ENCODE data around the gene FOXRED2.

FOXRED2 gene

DNA sequence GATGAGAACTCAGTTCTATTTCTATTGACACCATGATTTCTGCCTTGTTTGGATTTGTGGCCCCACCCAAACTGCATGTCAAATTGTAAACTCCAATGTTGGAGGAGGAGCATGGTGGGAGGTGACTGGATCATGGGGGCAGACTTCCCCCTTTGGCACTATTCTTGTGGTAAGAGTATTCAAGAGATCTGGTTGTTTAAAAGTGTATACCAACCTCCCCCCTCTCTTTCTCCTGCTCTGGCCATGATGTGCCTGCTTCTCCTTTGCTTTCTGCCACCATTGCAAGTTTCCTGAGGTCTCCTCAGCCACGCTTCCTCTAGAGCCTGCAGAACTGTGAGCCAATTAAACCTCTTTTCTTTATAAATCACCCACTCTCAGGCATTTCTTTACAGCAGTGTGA, 7.9 kb upstream of the FOXRED2 start:
- DNase-seq, result no peak

DNA sequence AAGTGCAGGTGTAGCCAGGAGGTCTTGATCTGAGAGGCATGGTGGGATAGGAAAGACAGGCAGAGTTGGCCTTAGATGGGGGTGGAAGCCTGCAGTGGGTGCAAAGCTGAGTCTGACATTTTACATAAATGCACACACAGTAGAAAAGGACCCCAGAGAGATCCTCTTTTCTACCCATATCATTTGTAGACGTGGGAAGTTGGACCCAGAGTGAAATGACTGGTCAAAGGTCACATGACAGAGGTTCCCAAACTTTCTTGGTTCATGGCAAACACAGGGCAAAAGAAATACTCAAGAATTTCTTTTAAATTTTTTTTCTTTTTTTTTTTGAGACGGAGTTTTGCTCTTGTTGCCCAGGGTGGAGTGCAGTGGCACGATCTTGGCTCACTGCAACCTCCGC, 6.2 kb upstream of the FOXRED2 start:
- no peak for DNase-seq

DNA sequence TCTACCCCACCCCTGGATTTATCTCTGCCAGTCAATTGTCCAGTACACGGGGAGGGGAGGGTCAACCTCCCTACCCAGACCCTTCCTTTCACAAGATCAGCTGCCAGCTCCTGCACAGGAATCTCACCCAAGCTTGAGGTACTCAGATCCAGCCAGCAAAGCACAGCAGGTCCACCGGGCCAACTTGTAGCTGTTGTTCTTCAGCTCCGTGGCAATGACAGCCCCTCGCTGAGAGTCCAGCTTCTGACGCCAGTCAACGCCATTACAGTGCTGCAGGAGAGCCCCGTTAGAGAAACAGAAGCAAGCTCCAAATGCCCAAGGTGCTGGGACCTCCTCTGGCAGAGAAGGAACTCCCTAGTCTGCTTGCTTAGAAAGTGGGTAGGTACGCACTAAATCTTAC, 5.5 kb upstream of the FOXRED2 start:
- DNase-seq, result no peak

DNA sequence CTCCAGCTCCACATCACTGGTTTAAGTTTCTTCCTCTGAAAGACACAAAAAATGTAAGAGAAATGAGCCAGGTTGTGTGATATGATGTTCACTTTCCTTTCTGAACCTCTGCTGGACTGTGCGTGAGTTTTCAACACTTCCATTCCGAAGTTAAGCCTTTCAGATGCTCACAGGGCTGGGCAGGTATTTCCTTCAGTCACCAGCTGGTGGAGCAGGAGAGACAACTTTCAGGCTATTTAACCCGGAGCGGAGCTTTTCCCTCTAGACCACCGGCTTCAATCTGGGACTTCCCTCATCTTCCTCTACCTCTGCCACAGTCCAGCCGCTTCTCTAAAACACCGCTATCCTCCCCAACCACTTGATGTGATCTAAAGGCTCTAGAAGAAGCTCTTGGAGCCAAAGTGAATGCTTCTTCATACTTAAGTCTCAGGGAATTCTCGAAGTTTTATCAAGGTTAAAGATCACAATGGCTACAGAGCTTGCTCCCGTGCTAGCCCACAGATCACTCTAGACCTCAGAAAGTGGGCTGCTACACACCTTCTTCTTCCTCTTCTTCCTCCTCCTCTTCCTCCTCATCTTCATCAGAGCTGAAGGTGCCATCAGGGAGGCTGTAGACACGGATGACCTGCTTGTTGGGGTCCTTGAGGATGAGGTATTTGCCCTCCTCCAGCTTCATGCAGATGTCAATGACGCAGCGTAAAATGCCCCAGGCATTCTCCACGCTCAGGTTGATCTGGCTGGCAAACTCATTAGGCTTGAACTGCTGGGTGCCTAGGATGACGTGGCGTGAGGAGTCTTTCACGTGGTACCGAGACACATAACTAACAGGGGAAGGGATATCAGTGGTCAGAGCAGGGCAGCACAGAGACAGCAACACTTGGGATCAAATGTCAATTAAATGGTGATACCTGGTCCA, 4.4 kb upstream of the FOXRED2 start:
- peak in 1 of 2 donors; percentile 29 for DNase-seq

DNA sequence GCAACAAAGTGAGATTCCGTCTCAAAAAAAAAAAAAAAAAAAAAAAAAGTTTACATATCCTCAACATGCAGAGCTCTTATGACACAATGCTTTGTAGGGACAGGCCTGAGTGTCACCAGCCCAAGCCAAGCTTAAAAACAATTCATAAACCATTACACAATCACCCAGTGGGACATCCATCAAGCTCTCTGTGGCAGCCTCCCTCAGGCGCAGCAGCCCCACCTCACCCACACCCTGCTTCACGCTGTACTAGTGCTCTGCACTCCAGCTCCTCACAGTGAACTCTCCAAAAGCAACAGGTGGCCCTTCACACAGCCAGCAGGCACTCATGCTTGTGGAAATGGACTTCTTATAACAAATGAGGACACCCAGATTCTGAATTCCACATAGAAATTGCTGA, 3.5 kb upstream of the FOXRED2 start:
- no peak for DNase-seq

DNA sequence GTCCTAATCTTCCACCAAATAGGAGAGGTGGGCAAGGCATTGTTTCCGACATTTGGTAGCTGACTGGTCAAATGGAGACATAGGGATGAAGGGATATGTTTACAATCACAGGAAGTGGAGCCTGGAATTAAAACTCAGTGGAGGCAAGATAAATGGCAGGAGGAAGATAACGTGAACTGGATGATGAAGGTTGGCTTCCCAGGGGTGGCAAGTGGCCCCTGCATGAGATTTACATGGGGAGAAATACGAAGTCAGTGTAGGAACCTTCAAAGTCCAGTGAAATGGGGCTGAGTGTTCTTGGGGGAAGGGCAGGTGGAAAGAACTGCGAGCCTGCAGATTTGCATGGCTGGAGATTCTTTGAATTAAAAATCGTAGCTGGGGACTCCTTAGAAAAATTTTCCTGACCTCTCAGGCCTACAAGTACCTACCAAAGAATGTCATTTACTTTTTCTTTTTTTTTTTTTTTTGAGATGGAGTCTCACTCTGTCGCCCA, 724 bp upstream of the FOXRED2 start:
- DNase-seq, result no peak

DNA sequence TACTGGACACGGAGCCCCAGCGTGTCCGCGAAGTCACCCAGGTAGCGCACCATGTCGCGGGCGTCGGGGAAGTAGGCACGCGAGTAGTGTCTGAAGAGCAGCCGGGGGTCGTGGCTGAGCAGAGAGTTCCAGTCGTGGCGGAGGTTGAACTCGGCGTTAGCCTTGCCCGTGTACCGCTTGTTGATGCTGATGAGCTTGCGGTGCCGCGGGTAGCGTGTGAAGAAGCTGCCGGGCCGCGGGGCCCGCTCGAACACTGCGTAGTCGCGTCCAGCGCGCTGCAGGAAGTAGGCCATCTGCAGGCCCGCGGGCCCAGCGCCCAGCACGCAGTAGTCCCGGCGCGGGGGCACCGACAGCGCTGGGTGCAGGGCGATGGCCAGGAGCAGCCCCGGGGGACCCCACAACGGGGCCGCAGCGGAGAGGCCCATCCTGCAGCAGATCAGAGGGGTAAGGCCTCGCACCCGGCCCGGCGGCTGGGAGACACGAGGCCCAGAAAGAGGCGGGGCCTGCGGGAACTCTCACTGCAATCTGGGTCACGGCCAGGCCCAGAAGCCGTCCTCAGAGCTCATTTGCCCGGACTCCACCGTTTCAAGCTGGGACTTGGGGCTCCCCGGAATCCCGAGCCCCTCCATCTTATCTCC, 723 bp downstream of the FOXRED2 start:
- no peak for DNase-seq

DNA sequence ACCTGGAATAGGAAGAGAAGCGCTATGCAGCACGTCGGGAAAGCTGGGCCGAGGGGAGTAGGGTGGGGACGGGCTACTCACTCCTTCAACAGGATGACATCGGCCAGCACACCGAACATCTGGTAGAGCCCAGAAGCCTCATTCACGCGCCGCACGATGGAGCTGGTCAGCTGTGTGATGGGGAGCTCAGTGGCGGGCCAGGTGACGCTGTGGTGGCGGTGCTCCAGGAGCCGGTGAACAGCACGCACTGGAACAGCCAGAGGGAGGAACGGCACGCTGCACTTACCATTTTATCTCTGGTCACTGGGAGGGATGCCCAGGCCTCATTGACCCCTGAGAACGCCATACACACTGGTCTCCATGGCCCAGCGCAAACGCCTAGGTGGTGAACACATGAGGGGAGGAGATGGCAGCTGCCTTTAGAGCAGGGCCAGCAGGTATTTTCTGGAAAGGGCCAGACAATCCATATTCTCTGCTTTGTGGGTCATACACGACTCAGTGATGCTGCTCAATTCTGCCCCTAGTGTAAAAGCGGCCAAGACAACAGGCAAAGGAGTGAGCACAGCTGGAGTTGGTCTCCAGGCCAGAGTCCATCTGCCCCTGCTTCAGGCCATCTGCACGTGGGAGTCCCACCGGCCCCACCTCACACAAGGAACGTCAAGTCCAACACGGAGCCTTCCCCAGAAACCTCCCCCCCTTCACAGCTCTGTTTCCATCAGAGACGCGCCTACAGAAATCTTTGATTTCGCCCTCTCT, 8.8 kb downstream of the FOXRED2 start:
- no peak for DNase-seq

DNA sequence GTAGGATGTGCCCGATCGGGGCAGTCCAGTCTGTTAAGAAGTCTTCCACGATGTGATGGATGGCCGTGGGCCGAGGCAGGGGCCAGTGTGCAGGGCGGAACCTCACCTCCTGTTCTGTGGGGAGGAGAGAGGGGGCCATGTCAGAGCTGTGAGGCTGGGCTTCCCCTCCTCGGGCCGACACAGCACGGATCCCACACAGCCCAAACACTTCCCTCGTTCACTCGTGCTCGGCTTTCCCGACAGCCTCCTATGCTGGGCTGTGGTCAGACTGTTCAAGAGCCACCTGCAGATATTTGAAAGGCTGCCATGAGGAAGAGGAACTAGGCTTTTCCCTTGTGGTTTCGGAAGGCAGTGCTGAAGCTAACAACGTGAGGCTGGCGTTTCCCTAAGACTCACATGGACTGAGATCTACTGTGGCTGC, 13.1 kb downstream of the FOXRED2 start:
- no peak for DNase-seq

DNA sequence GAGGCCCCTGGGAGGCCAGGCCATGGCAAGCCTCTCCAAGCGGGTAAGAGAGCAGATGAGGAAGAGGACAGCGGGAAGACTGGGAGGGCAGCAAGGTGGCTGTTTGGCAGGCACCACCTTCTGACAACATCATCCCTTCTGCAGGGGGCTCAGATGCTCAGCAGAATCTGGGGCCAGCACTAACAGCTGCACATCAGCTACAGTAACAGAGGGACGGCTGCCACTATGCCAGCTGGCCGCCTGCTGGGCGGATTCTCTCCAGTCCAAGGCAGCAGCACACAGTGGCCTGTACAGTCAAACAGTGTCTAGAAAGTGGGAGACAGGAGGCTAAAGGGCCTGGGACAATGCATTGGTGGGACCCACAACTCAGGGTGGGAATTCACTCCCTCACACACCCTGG, 14.7 kb downstream of the FOXRED2 start:
- no peak for DNase-seq

DNA sequence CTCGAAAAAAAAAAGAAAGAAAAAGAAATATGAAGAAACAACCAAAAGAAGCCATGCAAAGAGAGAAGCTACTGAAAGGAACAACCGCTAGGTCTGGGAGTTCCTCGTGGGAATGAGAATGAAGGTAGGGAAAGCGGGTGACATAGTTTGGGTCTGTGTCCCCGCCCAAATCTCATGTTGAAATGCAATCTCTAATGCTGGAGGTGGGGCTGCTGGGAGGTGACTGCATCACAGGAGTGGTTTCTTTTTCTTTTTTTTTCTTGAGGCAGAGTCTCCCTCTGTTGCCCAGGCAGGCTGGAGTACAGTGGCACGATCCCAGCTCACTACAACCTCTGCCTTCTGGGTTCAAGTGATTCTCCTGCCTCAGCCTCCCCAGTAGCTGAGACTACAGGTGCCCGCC, 15.7 kb downstream of the FOXRED2 start:
- DNase-seq, result no peak

DNA sequence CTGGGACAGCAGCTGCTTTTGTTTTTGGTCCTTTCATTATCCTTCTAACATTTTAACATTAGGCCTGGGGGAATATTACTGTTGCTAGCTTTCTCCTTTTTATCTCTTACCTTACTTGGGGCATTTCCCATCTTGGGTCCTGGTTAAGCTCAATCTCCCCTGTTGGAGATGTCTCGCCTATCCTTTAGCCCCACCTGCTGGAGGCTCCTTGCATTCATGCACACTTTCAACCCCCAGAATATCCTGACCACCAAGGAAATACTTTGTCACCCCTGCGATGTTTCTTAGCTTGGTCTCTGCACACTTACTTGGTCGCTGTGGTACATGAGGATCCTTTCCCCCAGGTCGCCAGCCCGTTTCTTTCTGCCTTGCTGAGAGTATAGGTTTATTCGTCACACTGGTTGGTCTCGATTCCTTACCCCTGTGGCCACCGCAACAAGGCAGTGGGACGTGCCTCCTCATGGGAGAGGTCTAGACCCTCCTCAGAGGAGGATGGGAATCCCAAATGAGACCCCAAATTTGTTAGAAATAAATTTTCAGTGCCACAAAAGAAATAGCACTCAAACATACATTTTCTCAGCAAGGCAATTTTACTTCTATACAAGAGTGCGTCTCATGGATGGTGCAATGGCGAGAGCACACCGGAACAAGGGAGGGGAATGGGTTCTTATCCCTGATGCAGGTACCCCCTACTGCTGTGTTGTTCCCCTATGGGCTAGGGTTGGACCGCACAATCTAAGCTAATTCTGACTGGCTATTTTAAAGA, 20.0 kb downstream of the FOXRED2 start:
- peak; percentile 49 to 55 for DNase-seq

DNA sequence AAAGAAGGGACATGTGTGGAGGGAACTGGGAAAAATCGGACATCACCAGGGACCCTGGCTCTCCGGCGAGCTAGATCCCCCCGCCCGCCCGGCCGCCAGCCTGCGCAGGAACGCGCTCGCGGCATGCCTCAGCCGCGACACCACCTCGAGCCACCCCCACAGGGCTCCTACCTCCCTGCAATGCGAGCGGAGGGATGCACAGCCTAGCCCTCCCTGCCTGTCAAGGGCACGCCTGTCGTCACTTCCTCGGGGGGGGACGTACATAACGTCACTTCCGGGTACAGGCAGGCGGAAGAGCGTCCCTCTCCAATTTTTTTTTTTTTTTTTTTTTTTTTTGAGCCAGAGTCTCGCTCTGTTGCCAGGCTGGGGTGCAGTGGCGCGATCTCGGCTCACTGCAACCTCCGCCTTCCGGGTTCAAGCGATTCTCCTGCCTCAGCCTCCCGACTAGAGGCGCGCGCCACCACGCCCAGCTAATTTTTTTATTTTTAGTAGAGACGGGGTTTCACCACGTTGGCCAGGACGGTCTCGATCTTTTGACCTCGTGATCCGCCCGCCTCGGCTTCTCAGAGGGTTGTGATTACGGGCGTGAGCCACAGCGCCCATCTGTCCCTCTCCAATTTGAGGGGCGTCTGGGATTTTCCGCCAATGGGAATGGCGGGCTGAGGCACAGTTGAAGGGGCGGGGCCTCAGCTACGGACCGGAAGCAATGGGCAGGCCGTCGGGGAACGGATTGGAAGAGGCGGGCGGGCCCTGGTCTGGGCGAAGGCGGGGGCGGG, 25.3 kb downstream of the FOXRED2 start, which contains the start of gene TXN2:
Gene TXN2, minus strand, starts transcription at position 248 of the 776 bp plus-strand sequence. CDS start 803 bp downstream, outside the sequence.
- DNase-seq, result peak; percentile 90 to 94

DNA sequence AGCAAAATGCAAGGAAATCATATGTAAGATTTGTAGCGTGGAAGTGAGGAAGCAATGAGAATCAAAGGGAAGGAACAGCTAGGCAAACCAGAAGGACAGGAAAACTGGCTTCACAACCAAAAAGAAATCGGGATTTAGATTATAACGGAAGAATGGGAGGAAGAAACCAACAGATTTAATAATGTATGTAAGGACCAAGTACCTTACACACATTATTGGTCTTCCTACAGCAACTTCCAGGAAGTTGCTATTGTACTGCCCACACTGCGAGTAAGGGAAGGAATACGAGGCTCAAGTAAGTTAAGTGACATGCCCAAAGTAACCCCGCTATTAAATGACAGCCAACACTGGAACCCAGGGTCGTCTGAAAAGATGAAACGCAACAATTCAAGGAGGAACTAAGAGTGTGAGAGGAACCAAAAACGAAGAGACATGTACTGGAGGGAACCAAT, 25.9 kb downstream of the FOXRED2 start:
- no peak for DNase-seq

DNA sequence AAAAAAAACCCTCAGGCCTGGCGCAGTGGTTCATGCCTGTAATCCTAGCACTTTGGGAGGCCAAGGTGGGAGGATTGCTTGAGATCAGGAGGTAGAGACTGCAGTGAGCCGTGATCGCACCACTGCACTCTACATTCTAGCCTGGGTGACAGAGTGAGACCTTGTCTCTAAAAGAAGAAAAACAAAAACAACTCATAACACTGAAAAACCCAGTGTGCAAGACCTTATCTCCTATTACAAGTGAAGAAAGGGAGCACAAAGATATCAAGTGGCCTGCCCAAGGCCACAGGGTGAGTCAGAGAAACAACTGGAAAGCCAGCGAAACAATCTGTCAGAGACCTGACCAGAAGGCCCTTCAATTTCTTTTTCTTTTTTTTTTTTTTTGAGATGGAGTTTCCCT, 27.9 kb downstream of the FOXRED2 start:
- no peak for DNase-seq

DNA sequence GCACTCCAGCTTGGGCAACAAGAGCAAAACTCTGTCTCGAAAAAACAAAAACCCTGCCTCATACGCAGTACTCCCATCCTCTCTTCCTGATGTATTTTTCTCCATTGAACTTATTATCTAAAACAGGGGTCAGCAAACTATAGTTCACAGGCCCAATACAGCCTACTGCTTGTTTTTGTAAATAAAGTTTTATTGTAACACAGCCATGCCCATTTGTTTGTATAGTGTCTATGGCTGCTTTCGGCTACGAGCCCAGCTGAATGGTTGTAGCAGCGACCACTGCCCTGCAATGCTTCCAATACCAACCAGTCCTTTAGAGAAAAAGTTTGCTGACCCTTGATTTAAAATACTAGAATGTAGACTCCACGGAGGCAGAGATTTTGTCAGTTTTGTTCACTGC, 31.5 kb downstream of the FOXRED2 start:
- DNase-seq, result no peak

DNA sequence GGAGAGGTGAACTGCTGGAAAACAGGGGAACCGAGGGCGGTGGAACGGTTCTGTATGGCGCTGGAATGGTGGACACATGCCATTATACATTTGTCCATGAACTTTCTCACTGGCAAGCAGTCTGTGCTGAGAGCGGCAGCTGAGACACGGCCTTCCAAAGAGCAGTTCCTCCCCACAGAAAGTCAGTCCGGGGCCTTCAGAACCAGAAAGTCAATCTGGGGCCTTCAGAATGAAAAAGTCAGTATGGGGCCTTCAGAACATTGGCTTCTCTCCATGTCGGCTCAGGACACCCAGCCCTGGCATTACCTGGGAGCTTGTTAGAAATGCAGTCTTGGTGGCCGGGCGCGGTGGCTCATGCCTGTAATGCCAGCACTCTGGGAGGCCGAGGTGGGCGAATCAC, 34.2 kb downstream of the FOXRED2 start:
- DNase-seq, result no peak

DNA sequence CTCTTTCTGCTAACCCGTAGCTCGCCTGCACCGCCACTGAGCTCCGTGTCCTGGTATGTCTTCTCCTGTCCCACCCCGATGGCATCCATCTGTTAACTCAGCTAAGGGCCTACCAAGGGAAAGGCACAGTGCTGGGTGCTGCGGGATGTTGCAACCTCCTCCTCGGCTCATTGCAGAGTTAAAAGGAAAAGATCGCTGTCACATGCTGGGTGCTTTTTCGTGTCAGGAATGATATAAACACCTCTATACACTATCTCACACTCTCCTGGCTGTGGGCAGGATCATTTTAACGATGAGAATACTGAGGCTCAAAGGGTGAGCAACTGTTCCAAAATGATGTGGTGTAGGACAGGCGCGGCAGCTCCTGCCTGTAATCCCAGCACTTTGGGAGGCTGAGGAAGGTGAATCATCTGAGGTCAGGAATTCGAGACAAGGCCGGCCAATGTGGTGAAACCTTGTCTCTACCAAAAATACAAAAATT, 35.5 kb downstream of the FOXRED2 start:
- no peak for DNase-seq

DNA sequence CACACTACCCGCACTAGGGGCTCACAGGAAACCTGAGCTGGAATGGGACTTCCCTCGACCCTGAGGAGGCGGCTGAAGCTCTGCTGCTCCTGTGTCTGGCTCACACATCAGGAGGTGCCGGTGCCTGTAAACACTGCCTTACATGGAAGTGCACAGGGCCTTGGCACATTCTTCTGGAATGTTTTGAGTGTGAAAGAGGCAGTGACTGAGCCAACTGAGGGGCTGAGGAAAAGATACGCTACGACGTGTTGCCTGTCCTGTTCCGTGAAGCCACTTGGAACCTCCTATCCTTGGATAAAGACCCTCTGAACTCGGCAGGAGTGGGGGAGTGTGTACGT, 35.9 kb downstream of the FOXRED2 start:
- DNase-seq, result no peak

DNA sequence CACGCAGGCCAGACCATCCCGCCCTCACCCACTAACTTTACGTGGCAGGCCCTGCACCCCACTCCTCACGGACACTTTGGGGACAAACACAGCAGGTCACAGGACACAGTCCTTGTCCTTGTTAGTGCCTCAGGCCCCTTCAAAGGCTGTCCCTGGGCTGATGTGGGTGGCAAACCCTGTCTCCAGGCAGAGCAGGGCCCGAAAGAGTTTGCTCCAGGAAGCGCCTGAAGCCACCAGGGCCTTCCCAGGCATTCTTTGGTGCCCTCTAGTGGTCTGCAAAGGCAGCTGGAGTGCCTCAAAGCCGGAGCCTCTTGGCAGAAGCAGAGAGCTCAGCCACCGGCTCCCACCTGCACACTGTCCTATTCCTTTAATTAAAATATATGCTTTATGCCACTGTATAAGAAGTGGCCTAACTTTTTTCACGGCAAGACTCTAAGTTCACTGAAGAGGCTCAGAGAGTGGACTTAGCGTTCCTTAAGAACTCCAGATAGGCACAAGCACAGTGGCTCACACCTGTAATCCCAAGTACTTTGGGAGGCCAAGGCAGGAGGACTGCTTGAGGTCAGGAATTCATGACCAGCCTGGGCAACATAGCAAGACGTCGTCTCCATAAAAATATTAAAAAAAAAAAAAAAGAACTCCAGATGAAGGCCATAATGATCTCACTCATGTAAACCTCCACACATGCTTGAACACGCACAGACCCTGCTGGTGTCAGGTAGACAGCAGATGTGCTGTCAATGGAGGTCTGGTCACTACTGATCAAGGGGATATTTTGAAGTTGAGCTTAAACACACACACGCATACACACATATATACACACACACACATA, 36.5 kb downstream of the FOXRED2 start:
- peak; percentile 71 for DNase-seq

Data from stimulated activated CD4-positive, alpha-beta T cell treated with anti-CD3 and anti-CD28 coated beads, Interleukin-2, amount 100 ng/mL, for 48 hours (primary cell).